Dendritic cell treated with granulocyte-macrophage colony-stimulating factor and Interleukin-4, amounts not matched to agents 40 ng/mL and 50 ng/mL, for 4 days (primary cell): ENCODE data around the gene SHISAL2B.

Experiments
- H3K27ac Mint-ChIP-seq: one replicate; pipeline ENCODE4 v1.8.0; 2022; ENCODE audit warnings: mild to moderate bottlenecking, mixed read lengths
- H3K27me3 Mint-ChIP-seq: one replicate; pipeline ENCODE4 v1.8.0; 2022; ENCODE audit warnings: mild to moderate bottlenecking, mixed read lengths
- H3K36me3 Mint-ChIP-seq: one replicate; pipeline ENCODE4 v1.8.0; 2022; ENCODE audit warnings: low read depth, mixed read lengths
- H3K4me1 Mint-ChIP-seq: one replicate; pipeline ENCODE4 v1.8.0; 2022; ENCODE audit warnings: low read depth, mixed read lengths
- H3K4me3 Mint-ChIP-seq: one replicate; pipeline ENCODE4 v1.8.0; 2022; ENCODE audit warnings: mild to moderate bottlenecking, moderate library complexity, mixed read lengths
- H3K9me3 Mint-ChIP-seq: one replicate; pipeline ENCODE4 v1.8.0; 2022; ENCODE audit warnings: mixed read lengths
- intact Hi-C: fragments of 100-400 bp; cut with micrococcal nuclease; formaldehyde crosslinking; loops from one replicate; pipeline ENCODE4 v1.15.0; 2022

SHISAL2B gene

GRCh38 chr5:64727150-64727549 lies 36.8 kb downstream of the SHISAL2B start:
- Mint-ChIP-seq H3K36me3 (peaks cover 51% of the 10 kb centered on the region), H3K27me3 (no peaks in the 10 kb centered on the region), H3K9me3 (no peaks in the 10 kb centered on the region), H3K4me3 (no peak overlapping the region), H3K4me1 (no peaks in the 10 kb centered on the region), H3K27ac (no peak overlapping the region)
- intact Hi-C loops, result no loop called here

- intact Hi-C loops, result no loop called here
- no peaks in the 10 kb centered on the region for H3K27me3 Mint-ChIP-seq
- peaks cover 4% of the 10 kb centered on the region for H3K4me1 Mint-ChIP-seq
- H3K36me3 Mint-ChIP-seq, result peaks cover 50% of the 10 kb centered on the region
- H3K9me3 Mint-ChIP-seq, result no peaks in the 10 kb centered on the region
- no peak overlapping the region for H3K4me3 Mint-ChIP-seq
- no peak overlapping the region for H3K27ac Mint-ChIP-seq
Measured at GRCh38 chr5:64742411-64742810, 52.1 kb downstream of the SHISAL2B start.

GRCh38 chr5:64742821-64743220 lies 52.5 kb downstream of the SHISAL2B start:
- Mint-ChIP-seq H3K27ac (no peak overlapping the region), H3K36me3 (peaks cover 50% of the 10 kb centered on the region), H3K4me1 (peaks cover 4% of the 10 kb centered on the region), H3K4me3 (no peak overlapping the region), H3K9me3 (no peaks in the 10 kb centered on the region), H3K27me3 (no peaks in the 10 kb centered on the region)
- intact Hi-C loops, result no loop called here

GRCh38 chr5:64744914-64745313 lies 54.6 kb downstream of the SHISAL2B start:
- H3K4me3 Mint-ChIP-seq, result no peak overlapping the region
- peaks cover 41% of the 10 kb centered on the region for H3K36me3 Mint-ChIP-seq
- intact Hi-C loops, result no loop called here
- no peaks in the 10 kb centered on the region for H3K27me3 Mint-ChIP-seq
- H3K9me3 Mint-ChIP-seq, result no peaks in the 10 kb centered on the region
- peaks cover 4% of the 10 kb centered on the region for H3K4me1 Mint-ChIP-seq
- H3K27ac Mint-ChIP-seq, result no peak overlapping the region

- H3K4me3 Mint-ChIP-seq, result no peak overlapping the region
- no peak overlapping the region for H3K27ac Mint-ChIP-seq
- H3K27me3 Mint-ChIP-seq, result no peaks in the 10 kb centered on the region
- H3K4me1 Mint-ChIP-seq, result peaks cover 4% of the 10 kb centered on the region
- H3K36me3 Mint-ChIP-seq, result peaks cover 48% of the 10 kb centered on the region
- H3K9me3 Mint-ChIP-seq, result no peaks in the 10 kb centered on the region
- intact Hi-C loops, result no loop called here
Measured at GRCh38 chr5:64746446-64746845, 56.1 kb downstream of the SHISAL2B start.

- intact Hi-C loops, result no loop called here
- no peak overlapping the region for H3K27ac Mint-ChIP-seq
- peaks cover 53% of the 10 kb centered on the region for H3K36me3 Mint-ChIP-seq
Measured at GRCh38 chr5:64749385-64749784, 59.1 kb downstream of the SHISAL2B start.

GRCh38 chr5:64754066-64754465 lies 63.8 kb downstream of the SHISAL2B start:
- H3K36me3 Mint-ChIP-seq, result peaks cover 33% of the 10 kb centered on the region
- intact Hi-C loops, result no loop called here
- no peaks in the 10 kb centered on the region for H3K27me3 Mint-ChIP-seq
- H3K9me3 Mint-ChIP-seq, result no peaks in the 10 kb centered on the region
- H3K4me1 Mint-ChIP-seq, result no peaks in the 10 kb centered on the region
- H3K27ac Mint-ChIP-seq, result no peak overlapping the region
- no peak overlapping the region for H3K4me3 Mint-ChIP-seq

More at GRCh38 chr5:64749385-64749784, 59.1 kb downstream of the SHISAL2B start:
- no peaks in the 10 kb centered on the region for H3K27me3 Mint-ChIP-seq
- no peaks in the 10 kb centered on the region for H3K4me1 Mint-ChIP-seq
- H3K4me3 Mint-ChIP-seq, result no peak overlapping the region
- H3K9me3 Mint-ChIP-seq, result no peaks in the 10 kb centered on the region

GRCh38 chr5:64758901-64759300 lies 68.6 kb downstream of the SHISAL2B start:
- H3K9me3 Mint-ChIP-seq, result no peaks in the 10 kb centered on the region
- H3K4me3 Mint-ChIP-seq, result no peak overlapping the region
- no peak overlapping the region for H3K27ac Mint-ChIP-seq
- peaks cover 26% of the 10 kb centered on the region for H3K36me3 Mint-ChIP-seq
- H3K4me1 Mint-ChIP-seq, result peaks cover 5% of the 10 kb centered on the region
- no peaks in the 10 kb centered on the region for H3K27me3 Mint-ChIP-seq
- intact Hi-C loops, result no loop called here

- intact Hi-C loops, result no loop called here
- no peak overlapping the region for H3K4me3 Mint-ChIP-seq
- no peaks in the 10 kb centered on the region for H3K27me3 Mint-ChIP-seq
- no peak overlapping the region for H3K27ac Mint-ChIP-seq
- peaks cover 12% of the 10 kb centered on the region for H3K4me1 Mint-ChIP-seq
- H3K9me3 Mint-ChIP-seq, result no peaks in the 10 kb centered on the region
- peaks cover 34% of the 10 kb centered on the region for H3K36me3 Mint-ChIP-seq
Measured at GRCh38 chr5:64759960-64760660, 69.8 kb downstream of the SHISAL2B start.

GRCh38 chr5:64763948-64764503 lies 73.7 kb downstream of the SHISAL2B start:
- no peak overlapping the region for H3K27ac Mint-ChIP-seq
- H3K4me1 Mint-ChIP-seq, result peaks cover 33% of the 10 kb centered on the region
- H3K9me3 Mint-ChIP-seq, result no peaks in the 10 kb centered on the region
- no peak overlapping the region for H3K4me3 Mint-ChIP-seq
- intact Hi-C loops, result no loop called here
- peaks cover 54% of the 10 kb centered on the region for H3K36me3 Mint-ChIP-seq
- no peaks in the 10 kb centered on the region for H3K27me3 Mint-ChIP-seq

- Mint-ChIP-seq H3K36me3 (peaks cover 44% of the 10 kb centered on the region), H3K27ac (peak overlapping the region; percentile 45), H3K4me3 (no peak overlapping the region), H3K4me1 (peaks cover 42% of the 10 kb centered on the region), H3K9me3 (no peaks in the 10 kb centered on the region), H3K27me3 (no peaks in the 10 kb centered on the region)
- intact Hi-C loops, result loop anchor here (5.0 kb wide), 1 partner anchor 271 kb away; no protein-coding TSS in a partner anchor
Measured at GRCh38 chr5:64765804-64766504, 75.7 kb downstream of the SHISAL2B start.

- Mint-ChIP-seq H3K9me3 (no peaks in the 10 kb centered on the region), H3K4me3 (peak overlapping the region; percentile 59), H3K27me3 (no peaks in the 10 kb centered on the region), H3K4me1 (peaks cover 42% of the 10 kb centered on the region), H3K36me3 (peaks cover 39% of the 10 kb centered on the region), H3K27ac (peak overlapping the region; percentile 14)
- intact Hi-C loops, result loop anchor here (5.0 kb wide), 1 partner anchor 270 kb away; no protein-coding TSS in a partner anchor
Measured at GRCh38 chr5:64766941-64767340, 76.6 kb downstream of the SHISAL2B start.
